Liver (tissue), 3 donors: ENCODE data around the gene MDGA2.

Experiments used
- CTCF ChIP-seq: fragments of 150-350 bp; IDR thresholded peaks from 2 replicates; pipeline ENCODE4 v1.5.1; 2017; ENCODE audit warnings: improper control_type of control experiment, low read depth, low read length; ENCODE audit not compliant: missing input control
- TAF1 ChIP-seq: conservative IDR thresholded peaks from 2 replicates; pipeline ENCODE4 v1.6.1; 2016; ENCODE audit warnings: antibody characterized with exemption, mild to moderate bottlenecking
- donor health status: healthy.
- donor health status: healthy.

GRCh38 chr14:47345016-47345415 is 330.4 kb downstream of the MDGA2 start:
- TF ChIP-seq CTCF (no peak), TAF1 (no peak)
